Nephron (organoid): ENCODE results near the gene CFD.
"Not testable (repeated sequence)": the region's sequence is repeated elsewhere in the genome, so short reads cannot be mapped to it uniquely, and the experiment has no call there.

Experiments used
- H3K27ac Mint-ChIP-seq, 3 experiments: 2 replicates each; pipeline ENCODE4 v1.8.0; 2020; ENCODE audit warnings: mixed read lengths in 3 of 3, mild to moderate bottlenecking in 2 of 3, moderate library complexity in 1 of 3
- H3K27me3 Mint-ChIP-seq: 2 replicates; pipeline ENCODE4 v1.8.0; 2021; ENCODE audit warnings: low read depth, mild to moderate bottlenecking, moderate library complexity, mixed read lengths
- H3K36me3 Mint-ChIP-seq: 2 replicates; pipeline ENCODE4 v1.8.0; 2020; ENCODE audit warnings: low read depth, mixed read lengths
- H3K4me1 Mint-ChIP-seq: 2 replicates; pipeline ENCODE4 v1.8.0; 2020; ENCODE audit warnings: mixed read lengths
- H3K4me3 Mint-ChIP-seq, 3 experiments: 2 replicates each; pipeline ENCODE4 v1.8.0; 2020; ENCODE audit warnings: mild to moderate bottlenecking in 3 of 3, mixed read lengths in 3 of 3, moderate library complexity in 2 of 3
- H3K9me3 Mint-ChIP-seq: 2 replicates; pipeline ENCODE4 v1.8.0; 2020; ENCODE audit warnings: mixed read lengths
- TF ChIP-seq, protein P1 (sequence below), 3 experiments: fragments of 200-600 bp; sonication (generic); IDR thresholded peaks; one replicate each; pipeline ENCODE4 v1.5.0; 2021; ENCODE audit warnings: antibody characterized with exemption in 3 of 3; ENCODE audit not compliant: unreplicated experiment in 3 of 3

The CFD gene

DNA sequence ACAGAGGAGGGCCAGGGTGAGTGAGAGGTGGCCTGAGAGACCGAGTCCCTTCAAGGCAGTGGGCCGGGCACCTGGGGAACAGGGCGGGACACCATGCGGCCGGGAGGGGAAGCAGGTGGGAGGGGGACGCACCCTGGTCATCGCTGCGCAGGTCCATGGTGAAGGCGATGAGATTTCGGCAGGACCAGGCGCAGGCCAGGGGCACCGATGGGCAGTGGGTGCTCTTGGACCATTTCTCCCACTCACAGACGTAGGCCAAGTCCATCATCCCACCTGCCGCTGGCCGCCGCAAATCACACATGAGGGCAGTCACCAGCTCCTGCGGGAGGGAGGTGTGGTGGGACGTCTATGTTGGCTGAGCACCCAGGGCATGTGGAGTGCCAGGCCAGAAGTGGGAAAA lies 31.4 kb downstream of the CFD start:
- Mint-ChIP-seq H3K36me3 (peaks cover 22% of the 10 kb centered on the region), H3K4me1 (peaks cover 5% of the 10 kb centered on the region)
- TF ChIP-seq, protein P1, sequence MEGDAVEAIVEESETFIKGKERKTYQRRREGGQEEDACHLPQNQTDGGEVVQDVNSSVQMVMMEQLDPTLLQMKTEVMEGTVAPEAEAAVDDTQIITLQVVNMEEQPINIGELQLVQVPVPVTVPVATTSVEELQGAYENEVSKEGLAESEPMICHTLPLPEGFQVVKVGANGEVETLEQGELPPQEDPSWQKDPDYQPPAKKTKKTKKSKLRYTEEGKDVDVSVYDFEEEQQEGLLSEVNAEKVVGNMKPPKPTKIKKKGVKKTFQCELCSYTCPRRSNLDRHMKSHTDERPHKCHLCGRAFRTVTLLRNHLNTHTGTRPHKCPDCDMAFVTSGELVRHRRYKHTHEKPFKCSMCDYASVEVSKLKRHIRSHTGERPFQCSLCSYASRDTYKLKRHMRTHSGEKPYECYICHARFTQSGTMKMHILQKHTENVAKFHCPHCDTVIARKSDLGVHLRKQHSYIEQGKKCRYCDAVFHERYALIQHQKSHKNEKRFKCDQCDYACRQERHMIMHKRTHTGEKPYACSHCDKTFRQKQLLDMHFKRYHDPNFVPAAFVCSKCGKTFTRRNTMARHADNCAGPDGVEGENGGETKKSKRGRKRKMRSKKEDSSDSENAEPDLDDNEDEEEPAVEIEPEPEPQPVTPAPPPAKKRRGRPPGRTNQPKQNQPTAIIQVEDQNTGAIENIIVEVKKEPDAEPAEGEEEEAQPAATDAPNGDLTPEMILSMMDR (IDR thresholded peaks at IDR 0.05; ENCODE audit: unreplicated experiment in 3 of 3) = no peak

DNA sequence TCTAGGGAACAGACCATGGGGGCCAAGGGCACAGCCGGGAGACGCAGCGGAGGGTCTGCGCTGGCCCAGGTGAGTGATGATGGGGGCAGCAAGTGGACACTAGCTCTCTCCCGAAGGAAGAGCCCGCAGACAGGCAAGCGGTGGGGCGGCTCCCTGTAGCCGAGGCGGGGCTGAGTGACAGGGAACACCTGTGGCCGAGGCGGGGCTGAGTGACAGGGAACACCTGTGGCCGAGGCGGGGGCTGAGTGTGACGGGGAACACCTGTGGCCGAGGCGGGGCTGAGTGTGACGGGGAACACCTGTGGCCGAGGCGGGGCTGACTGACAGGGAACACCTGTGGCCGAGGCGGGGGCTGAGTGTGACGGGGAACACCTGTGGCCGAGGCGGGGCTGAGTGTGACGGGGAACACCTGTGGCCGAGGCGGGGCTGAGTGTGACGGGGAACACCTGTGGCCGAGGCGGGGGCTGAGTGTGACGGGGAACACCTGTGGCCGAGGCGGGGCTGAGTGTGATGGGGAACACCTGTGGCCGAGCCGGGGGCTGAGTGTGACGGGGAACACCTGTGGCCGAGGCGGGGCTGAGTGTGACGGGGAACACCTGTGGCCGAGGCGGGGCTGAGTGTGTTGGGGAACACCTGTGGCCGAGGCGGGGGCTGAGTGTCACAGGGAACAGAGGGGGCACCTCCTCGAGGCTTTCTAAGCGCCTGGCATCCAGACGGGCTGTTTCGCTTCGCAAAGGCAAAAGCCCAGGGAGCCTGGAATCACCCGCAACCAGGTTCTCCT lies 32.1 kb downstream of the CFD start:
- H3K9me3 Mint-ChIP-seq, H3K27me3 Mint-ChIP-seq, H3K4me1 Mint-ChIP-seq: not testable (repeated sequence)
- peak overlapping the region; percentile 91 to 94 (median 93) for H3K4me3 Mint-ChIP-seq
- peaks cover 19% of the 10 kb centered on the region for H3K36me3 Mint-ChIP-seq
- H3K27ac Mint-ChIP-seq = peak overlapping the region in 2 of 3 experiments; percentile 99 to 100

More for the DNA sequence above, 31.4 kb downstream of the CFD start:
- Mint-ChIP-seq H3K4me3 (peak overlapping the region; percentile 81 to 86 (median 82)), H3K27me3 (no peaks in the 10 kb centered on the region), H3K27ac (peak overlapping the region in 1 of 3 experiments; percentile 73), H3K9me3 (no peaks in the 10 kb centered on the region)

DNA sequence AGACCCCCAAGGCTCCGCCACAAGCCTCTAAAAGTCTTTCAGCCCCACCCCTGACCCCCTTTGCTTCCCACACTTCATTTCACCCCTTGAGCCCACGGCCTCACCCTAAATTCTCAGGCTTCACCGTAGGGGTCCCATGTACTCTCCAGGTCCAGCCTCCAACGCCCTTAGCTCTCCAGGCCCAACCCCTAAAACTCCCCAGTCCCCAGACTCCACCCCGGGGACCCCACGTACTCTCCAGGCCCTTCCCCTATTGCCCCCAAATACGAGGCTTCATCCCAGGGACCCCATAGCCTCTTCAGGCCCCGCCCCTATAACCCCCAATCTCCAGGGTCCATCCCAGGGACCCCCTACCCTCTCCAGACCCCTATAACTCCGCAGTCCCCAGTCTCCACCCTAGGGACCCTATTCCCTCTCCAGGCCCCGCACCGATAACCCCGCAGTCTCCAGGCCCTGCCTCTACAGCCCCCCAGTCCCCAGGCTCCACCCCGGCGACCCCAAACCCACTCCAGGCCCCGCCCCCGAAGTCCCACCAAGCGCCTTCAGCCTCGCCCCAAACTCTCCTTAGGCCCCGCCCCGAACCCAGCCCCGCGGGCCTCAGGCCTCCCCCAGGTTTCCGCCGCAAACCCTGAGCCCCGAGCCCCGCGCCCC lies 32.9 kb downstream of the CFD start:
- TF ChIP-seq, protein P1 (IDR thresholded peaks at IDR 0.05; ENCODE audit: unreplicated experiment in 3 of 3) = no peak
- Mint-ChIP-seq H3K27me3 (no peaks in the 10 kb centered on the region), H3K4me3 (peak overlapping the region; percentile 91 to 94 (median 93)), H3K4me1 (peaks cover 5% of the 10 kb centered on the region), H3K27ac (peak overlapping the region; percentile 95 to 100 (median 99)), H3K9me3 (no peaks in the 10 kb centered on the region), H3K36me3 (peaks cover 19% of the 10 kb centered on the region)

DNA sequence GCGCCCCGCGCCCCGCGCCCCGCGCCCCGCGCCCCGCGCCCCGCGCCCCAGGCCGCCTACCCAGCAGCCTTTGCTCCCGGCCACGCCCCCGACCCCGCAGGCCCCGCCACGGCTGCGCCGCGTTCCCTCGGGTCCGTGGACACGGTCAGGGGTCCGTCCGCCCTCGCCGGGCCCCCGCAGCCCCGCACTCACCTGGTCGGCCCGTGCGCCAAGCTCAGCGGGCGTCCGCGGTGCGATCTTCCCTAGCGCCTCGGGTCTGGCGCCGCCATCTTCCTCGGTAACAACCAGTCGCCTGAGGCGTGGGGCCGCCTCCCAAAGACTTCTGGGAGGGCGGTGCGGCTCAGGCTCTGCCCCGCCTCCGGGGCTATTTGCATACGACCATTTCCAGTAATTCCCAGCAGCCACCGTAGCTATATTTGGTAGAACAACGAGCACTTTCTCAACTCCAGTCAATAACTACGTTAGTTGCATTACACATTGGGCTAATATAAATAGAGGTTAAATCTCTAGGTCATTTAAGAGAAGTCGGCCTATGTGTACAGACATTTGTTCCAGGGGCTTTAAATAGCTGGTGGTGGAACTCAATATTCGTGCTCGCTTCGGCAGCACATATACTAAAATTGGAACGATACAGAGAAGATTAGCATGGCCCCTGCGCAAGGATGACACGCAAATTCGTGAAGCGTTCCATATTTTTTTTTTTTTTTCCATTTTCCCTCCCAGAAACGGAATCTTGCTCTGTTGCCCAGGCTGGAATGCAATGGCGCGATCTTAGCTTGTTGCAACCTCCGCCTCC lies 33.6 kb downstream of the CFD start, which contains the start of the genes MED16 and RNU6-9:
MED16 (minus strand) TSS at position 294 of the 796 bp plus-strand sequence. CDS start 2,056 bp downstream, outside the sequence.
RNU6-9 (plus strand) TSS at position 591 of the 796 bp plus-strand sequence.
- Mint-ChIP-seq H3K9me3 (no peaks in the 10 kb centered on the region), H3K27ac (peak within 1 kb of the TSS; percentile 99 to 100 (median 100)), H3K4me3 (peak within 1 kb of the TSS; percentile 93 to 96 (median 96)), H3K27me3 (no peaks in the 10 kb centered on the region), H3K36me3 (peaks cover 15% of the 10 kb centered on the region), H3K4me1 (peaks cover 5% of the 10 kb centered on the region)
- TF ChIP-seq, protein P1 (IDR thresholded peaks at IDR 0.05; ENCODE audit: unreplicated experiment in 3 of 3) = no peak

DNA sequence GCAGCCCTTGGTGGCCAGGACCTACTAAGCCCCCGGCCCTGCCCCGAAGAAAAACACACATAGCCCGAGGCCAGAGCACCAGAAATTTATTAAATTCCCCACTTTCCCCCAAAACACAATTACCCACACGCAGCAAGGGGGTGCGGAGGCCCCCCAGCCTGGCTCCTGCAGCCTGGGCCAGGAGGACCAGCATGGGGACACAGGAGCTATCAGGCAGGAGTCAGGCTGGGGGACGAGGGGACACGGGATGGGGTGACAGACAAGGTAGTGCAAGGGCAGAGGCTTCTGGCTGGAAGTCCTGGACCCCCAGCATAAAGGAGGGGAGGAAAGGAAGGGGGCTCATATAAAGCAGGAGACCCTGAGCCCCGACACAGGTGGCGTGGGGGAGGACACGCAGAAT lies 37.0 kb downstream of the CFD start:
- TF ChIP-seq, protein P1 (IDR thresholded peaks at IDR 0.05; ENCODE audit: unreplicated experiment in 3 of 3) = no peak
- Mint-ChIP-seq H3K9me3 (no peaks in the 10 kb centered on the region), H3K36me3 (peaks cover 9% of the 10 kb centered on the region), H3K4me1 (peaks cover 5% of the 10 kb centered on the region), H3K27ac (no peak overlapping the region), H3K27me3 (no peaks in the 10 kb centered on the region), H3K4me3 (no peak overlapping the region)

DNA sequence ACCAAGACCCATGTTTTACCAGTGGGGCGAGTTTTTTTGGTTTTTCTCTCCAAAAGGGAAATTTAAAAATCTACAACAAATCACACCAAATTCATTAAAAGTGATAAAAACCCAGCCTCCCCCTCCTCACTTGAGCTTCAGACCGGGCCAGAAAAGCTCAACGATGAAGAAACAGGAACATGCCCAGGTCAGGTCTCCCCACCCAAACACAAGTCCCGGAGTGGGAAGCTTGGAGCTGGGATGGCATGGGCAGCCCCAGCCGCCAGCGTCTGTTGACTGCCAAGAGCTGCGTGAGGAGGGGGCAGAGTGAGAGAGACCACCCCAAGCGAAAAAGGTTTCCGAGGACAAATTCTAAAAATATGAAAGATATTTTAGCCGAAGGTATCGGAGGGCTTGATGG lies 37.5 kb downstream of the CFD start:
- no peak overlapping the region for H3K4me3 Mint-ChIP-seq
- no peak overlapping the region for H3K27ac Mint-ChIP-seq
- peaks cover 5% of the 10 kb centered on the region for H3K4me1 Mint-ChIP-seq
- H3K36me3 Mint-ChIP-seq = peaks cover 9% of the 10 kb centered on the region
- no peaks in the 10 kb centered on the region for H3K27me3 Mint-ChIP-seq
- H3K9me3 Mint-ChIP-seq = no peaks in the 10 kb centered on the region
- TF ChIP-seq, protein P1 (IDR thresholded peaks at IDR 0.05; ENCODE audit: unreplicated experiment in 3 of 3) = no peak
